Muscle of back (tissue), 11 donors: ENCODE data around the gene KPNA2. TPM values are rescaled to one million over a fixed set of nuclear protein-coding genes. Genes with fewer than 3 reads are reported as not detected.

Experiments used
- DNase-seq, 3 donors: peaks; one replicate each; pipeline versions ENCODE4 v3.0.0 to v3.0.0-alpha.2; 2013
- polyA plus RNA-seq, 10 donors: library from polyadenylated mRNA; unstranded; fragments of 120-200 nt; gene quantifications; one replicate each; pipeline ENCODE4 v1.2.1, GENCODE V29; 2013; ENCODE audit not compliant: insufficient read length in 10 of 10

KPNA2 gene
- polyA plus RNA-seq, 10 donors = 51.7 to 113 (median 64.7) TPM

DNA sequence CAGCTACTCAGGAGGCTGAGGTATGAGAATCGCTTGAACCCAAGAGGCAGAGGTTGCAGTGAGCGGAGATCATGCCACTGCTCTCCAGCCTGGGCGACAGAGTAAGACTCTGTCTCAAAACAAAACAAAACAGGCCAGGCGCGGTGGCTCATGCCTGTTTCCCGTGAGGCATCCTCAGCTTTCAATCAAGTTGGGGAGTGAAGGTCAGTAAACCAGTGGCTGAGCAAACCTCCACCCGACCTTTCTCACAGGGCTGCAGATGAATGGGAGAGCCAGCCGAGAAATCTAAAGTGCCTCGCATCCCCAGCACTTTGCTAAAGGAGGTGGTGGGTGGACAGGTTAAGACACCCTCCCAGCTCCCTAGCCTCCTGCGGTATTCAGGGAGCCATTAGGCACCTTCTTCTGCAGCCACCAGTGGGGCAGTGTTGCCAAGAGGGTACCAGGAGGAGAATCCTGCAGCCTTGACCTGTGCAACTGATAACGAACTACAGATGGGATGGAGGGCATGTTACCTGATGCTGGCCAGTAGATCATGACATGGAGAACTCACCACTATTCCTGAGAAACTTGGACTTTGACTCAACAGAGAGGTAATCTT, 59.0 kb downstream of the KPNA2 start:
- DNase-seq = no peak

DNA sequence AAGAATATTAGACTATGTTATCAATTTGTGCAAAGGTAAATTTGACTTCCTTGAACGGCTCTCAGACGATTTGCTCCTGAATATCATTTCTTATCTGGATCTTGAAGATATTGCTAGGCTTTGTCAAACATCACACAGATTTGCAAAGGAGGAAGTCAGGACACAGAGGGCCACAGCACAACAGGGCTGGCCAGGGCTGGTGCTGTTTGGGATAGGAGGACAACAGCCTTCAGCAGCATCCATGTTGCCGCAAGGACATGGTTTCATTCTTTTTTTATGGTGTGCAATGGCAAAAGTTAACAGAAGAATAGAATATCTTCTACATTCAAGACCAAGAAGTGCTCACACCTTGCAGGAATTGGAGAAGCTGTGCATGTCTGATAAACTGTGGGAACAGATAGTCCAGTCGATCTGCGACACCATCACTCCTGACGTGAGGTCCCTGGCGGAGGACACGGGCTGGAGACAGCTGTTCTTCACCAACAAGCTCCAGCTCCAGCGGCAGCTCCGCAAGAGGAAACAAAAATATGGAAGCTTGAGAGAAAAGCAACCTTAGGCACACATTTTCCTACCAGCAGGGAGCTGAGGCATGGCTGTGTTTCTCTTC, 59.8 kb downstream of the KPNA2 start:
- DNase-seq = no peak

DNA sequence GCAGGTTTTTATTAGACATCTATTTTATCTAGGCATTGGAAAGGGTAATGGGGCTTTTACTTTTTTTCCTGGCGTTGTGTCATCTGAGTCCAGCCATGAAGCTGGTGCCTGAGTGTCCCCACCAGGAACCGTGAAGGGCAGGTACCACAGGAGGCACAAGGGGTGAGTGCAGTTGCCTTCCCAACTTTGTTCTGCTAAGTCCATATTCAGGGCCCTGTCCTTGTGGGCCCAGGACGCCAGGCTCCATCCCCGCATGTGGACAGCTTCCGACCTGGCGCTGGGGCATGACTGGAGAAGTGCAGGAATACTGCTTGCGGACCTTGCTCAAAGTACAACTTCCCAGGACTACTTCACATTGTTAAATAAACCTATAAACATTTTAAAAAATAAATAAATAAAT, 60.6 kb downstream of the KPNA2 start:
- no peak for DNase-seq

Other genes starting within 250 kb of the KPNA2 start
- gene BPTF, start 210.2 kb upstream of the KPNA2 start, polyA plus RNA-seq = 10 to 100 TPM; 53.7 to 82.2 (median 70.2) TPM
- gene C17orf58, start 39.3 kb upstream of the KPNA2 start, polyA plus RNA-seq = 10 to 100 TPM; 15.1 to 21.8 (median 19.2) TPM
- gene AMZ2, start 212.3 kb downstream of the KPNA2 start, polyA plus RNA-seq = 10 to 100 TPM; 57.3 to 77.4 (median 68.3) TPM